ENCODE results near the gene ITM2C.
A peak's percentile ranks its signal among the peaks of the same experiment; 100 is the strongest.

Gene ITM2C

DNA sequence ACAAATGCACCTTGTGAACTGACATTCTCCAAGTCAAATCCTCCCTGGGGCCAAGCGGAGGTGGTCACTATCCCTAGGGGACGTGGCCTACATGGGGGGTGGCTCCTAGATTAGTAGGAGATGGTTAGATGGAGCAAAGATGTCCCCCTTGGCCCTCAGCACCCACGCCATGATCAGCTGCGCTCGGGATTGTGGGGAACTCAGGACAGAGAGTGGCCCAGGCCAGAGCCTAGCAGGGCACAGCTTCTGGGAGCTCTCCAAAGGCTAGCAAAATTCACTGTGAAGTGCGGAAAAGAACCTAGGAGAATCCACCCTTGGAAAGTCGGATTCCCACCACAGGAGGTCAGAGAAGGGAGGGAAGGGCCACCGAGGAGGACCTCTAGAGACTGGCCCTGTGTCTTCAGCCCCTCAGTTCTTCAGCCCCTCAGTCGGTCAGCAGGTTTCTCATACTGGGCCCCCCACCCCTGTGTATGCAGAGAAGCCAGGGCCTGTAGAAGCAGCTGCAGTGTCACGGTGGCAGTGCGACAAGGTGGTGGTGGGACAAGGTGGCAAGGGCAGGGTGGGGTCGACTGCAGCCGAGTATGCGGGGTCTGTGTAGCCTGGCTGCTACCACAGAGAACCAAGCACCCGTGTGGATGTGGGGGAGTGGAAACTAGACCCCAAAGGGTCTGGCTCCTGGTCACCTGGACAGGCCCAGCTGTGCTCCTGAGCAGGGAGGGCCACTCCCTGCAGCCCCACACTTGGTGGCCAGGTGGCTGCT is 41.9 kb downstream of the ITM2C start:
- DNase-seq, result no peak

DNA sequence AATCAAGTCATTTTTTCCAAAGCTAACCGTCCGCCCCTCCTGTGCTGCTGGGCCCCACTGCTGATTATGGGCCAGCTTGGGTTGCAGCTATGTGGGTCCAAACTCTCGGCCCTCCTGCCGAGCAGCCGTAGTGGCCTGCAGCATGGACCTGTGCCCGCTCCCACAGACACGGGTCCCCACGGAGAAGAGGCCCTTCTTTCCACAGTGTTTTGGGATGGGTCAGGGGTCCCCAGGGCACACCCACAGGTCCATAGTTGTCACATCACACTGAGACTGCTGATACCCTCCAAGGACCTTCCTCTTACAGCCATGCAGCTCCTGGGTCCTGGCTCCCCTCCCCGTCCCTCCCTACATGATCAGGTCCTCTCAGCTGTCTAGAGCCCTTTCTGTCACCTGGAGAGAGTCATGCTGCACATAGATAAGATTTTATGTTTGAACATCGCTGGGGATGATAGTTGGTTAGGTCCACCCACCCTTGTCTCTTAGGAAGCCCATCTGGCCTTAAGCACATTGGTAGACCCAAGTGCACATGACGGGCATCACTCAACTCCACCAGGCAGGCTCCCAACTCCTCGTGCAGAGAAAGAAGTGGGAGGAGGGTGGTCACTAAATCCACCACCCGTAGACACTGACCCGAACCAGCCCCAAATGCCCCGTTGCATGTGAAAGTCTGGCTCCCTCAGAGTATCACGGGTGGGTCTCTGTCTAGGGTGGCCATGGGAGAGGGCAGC is 42.8 kb downstream of the ITM2C start:
- no peak for DNase-seq

DNA sequence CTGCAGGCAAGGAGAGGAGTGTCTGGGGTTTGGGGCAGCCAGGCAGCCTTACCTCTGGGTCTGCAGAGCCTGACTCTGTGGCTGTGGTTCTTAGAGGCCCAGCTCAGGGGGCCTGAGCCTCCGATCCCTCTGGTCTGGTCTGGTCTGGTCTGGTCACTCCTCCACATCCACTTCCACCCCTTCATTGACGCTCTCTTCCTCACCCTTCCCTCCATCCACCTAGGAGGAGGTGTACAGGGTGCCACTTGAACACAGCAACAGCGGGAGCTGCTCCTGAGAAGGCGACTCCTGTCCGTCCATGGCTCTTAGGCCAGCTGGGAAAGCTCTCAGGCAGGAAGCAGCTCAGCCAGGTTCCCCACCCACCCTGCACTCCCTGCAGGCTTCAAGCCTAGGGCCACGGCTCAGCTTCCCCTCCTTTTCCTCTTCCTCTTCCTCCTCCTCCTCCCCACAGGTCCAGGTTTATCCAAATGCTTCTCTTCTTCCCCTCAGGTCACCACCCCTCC is 43.4 kb downstream of the ITM2C start:
- no peak for DNase-seq

DNA sequence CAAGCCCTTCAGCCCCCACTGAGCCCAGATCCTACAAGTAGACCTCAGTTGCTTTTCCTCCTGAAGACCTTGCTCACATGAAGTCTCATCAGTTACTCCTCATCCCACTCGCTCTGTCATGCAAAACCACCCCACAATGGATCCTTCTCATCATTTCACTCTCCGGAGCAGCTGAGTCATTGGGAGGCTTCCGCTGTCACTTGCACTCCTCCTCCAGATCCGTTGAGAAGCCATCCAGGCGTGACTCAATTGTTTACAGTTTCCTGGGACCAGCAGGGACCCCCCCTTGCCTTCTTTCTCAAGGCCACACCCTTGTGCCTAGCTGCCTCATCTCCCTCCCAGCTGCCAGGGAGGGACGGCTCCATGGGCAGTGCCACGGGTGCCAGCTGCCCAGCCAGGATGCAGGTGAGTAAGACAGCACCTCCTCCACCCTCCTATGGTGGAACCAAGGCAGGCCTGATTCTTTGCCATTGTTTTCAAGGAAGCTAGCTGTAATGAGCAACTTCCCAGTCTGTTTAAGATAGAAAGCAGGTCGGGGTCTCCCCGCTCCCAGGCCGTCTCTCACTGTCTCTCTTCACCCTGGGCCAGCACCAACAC is 44.0 kb downstream of the ITM2C start:
- DNase-seq, result peak in 9 of 58 donors; percentile 12 to 44 (median 23)

DNA sequence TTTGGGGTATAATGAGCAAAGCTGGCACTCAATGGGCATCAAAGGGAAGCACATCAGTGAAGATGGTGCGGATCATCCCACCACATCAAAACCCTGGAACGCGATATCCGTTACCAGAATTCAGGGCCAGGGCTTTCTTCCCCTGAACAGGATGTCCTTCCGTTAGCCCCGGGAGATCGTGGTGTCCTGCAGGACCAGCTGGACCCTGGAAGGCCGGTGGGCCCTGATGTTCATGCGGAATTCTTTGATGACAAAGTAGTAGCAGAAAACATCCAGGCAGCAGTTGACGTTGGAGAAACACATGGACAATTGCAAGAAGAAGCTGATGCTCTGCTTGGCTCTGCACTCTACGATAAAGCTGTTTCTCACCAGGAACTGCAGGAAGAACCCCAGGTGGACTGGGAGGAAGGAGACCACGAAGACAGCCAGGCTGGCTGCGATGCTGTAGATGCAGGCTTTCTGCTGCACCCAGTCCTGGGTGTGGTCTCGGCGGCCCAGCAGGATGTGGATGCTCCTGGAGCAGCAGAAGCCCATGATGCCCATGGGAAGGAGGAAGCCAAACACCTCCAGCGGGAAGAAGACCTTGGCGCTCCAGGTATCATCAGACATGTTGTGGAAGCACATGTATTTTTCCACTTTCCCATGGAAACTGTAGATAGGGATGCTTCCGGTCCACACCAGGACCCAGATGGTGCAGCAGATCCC is 45.3 kb downstream of the ITM2C start:
- no peak for DNase-seq

DNA sequence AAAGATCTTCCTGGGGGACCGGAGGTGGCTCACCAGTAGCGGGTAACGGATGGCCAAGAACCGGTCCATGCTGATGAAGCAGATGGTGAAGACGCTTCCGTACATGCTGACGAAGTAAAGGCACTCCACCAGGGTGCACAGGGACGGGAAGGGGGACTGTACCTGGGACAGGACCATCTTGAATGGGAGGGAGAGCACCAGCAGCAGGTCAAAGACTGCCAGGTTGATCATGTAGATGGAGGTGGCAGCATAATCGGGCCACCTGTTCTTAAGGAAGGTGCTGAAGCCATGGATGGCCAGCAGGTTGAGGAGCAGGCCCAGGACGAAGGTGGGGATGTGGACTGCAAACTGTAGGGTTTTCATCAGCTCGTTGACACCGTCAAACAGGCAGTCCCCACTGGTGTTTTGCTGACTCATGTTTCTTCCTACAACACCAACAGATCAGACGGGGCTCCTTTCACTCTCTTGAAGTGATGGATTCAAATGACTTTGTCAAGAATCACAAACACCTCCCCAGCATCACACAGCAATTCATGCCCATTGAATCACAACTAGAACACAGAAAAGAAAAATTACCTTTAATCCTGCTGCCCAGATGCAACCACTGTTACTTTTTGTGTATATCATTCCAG is 45.9 kb downstream of the ITM2C start:
- no peak for DNase-seq

DNA sequence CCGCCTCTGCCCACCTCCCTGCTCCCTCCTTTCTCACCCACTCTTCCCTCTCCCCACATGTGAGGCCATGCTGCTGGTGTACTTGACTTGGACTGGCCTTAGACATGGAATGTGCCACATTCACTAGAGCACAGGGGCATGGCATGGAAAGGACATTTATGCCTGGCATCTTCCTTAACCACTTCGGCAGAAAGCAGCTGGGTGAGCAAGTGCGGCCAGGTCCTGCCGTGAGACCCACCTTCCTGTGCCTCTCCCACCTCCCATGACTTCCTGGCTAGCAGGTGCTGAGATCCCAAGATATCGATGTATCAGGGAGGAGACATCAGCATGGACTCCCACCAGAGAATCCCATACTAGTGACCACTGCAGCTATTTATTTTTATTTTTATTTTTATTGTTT is 47.3 kb downstream of the ITM2C start:
- no peak for DNase-seq

DNA sequence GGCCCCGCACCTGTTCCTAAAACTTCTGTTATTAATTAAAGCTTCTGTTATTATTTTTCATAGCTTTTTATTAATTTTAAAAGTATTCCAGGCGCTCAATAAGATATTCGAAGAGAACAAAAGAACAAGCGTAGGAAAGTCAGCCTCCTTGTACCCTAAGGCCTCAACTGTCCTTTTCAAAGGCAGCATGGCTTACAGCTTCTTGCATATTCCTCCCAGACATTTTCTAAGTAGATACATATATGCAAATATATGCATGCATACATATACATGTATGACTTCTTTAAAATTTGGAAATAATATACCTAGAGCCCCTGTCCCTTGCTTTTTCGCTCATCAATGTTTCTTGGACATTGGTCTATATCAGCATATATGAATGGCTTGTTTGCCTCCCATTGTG is 48.0 kb downstream of the ITM2C start:
- no peak for DNase-seq

DNA sequence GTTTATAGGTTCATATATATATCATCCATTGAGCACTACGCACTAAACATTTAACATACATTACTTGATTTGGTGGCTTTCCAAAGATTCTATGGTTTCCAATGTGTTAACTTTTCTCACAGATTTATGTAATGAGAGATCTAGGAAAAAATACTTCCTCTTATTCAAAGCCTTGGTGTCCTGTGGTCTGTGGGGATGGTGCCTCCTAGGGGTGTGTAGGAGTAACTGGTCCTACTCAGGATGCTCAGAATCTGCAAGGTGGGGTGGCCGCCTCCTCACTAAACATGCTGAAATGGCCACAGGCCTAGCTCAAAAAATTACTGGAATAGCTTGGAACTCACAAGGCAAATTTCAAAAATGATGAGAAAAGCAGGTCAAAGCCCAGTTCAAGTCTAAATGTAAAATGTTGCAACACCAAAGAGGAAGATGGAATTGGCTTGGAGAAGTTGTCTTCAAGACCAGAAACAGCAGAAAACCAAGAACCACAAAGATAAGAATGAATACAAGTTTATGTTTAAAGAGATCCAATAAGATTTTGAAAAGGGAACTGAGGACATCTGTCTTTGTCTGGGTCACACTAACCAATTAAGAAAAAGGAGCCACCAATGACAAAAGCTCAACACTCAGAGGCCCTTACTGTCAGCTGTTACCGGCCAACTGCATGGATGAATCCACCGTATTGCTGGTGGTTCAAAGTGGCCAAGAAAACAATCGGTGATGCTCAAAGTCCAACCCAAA is 48.8 kb downstream of the ITM2C start:
- DNase-seq, result peak in 15 of 58 donors; percentile 8 to 46 (median 18)

DNA sequence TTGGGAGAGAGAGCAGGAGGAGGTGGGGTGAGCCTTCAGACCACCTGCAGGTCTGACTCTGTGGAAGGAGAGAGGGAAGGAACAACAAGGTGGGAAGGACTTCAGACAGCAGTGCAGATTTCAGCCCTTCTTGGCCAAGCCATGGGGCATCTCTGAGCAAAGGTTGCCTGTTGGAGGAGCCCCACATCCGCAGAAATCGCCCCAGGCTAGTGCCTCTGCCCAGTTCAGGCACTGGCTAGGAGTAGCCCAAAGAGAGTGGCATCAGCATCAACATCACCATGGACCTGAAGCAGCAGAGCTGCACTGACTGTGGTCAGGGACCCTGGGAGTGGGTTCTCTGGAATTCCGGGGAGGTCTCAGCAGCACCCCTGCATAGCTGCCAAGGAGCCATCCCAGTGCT is 50.1 kb downstream of the ITM2C start:
- no peak for DNase-seq

DNA sequence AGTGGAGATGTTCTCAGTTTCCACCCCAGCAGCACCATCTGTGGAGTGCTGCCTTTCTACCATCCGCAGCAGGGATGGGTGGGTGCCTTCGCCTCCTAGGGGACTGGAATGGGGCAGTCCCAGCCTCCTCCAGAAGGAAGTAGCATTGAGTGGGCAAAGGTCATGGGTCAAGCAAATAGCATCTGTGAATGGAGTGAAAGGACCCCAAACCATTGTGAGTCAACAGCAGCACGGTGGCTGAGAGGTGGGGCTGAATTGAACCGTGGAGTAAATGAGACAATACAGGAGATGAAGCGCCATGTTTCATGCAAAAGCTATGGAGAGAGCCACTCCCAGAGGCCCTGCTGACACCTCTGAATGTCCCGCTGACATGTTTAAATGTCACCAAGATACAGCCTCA is 50.6 kb downstream of the ITM2C start:
- DNase-seq, result no peak

DNA sequence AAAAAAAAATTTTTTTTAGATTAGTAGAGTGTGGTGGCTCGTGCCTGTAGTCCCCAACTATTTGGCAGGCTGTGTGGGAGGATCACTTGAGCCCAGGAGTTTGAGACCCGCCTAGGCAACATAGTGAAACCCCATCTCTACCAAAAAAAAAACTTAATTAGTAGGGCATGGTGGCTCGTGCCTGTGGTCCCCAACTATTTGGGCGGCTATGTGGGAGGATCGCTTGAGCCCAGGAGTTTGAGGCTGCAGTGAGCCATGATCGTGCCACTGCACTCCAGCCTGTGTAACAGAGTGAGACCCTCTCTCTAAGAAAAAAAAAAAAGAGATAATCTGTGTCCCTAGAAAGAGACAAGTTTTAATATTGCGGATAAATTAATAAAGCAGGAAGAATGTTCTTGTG is 51.5 kb downstream of the ITM2C start:
- no peak for DNase-seq

DNA sequence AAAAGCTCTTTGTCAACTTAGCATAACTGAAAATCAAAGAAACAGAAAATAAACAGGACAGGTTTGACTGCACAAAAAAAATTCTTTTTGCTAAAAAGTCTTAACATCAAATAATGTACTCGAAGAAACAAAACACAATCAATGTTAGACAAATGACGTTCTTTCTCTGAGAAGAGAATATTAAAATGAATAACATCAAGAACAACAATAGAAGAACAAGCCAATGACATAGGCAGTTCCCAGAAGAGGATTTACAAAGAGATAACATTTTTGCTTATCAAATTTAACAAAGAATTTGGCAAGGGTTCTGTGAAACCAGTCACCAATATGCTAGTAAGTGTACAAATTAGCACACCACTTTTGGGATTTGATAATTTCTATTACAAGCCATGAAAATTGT is 54.5 kb downstream of the ITM2C start:
- no peak for DNase-seq

DNA sequence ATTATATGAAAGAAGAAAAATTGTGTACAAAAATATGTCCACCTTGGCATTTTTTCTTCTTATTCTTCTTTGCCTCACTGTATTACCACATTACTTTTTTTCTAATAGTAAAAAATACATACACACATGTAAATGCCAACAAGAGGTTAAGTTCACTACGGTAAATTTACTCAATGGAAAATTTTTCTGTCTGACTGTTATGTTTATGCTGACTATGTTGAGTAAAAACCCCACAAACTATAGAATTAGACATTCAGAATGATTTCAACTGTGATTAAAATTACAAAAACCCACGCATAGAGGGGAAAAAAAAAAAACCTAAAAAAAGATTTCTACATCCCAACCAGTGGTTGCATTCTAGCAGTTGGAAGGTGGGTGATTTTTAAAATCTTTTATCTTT is 54.9 kb downstream of the ITM2C start:
- no peak for DNase-seq

DNA sequence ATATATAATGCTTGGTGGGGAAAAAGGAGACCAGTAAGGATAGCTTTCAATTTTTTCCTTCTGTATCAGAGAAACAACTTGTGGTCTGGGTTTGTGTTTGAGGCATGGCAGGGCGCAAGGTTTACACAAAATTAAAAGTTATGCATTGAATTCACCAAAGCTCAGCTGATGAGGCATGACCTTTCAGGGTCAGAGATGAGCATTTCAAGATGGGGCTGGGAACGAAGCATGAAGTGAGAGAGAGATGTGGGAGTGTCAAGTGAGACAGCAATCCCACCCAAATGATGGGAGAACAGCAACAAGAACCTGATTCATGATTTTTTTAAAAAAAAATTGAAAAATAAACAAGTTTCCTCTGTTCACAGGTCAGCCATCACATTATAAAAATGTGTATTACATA is 55.4 kb downstream of the ITM2C start:
- no peak for DNase-seq

DNA sequence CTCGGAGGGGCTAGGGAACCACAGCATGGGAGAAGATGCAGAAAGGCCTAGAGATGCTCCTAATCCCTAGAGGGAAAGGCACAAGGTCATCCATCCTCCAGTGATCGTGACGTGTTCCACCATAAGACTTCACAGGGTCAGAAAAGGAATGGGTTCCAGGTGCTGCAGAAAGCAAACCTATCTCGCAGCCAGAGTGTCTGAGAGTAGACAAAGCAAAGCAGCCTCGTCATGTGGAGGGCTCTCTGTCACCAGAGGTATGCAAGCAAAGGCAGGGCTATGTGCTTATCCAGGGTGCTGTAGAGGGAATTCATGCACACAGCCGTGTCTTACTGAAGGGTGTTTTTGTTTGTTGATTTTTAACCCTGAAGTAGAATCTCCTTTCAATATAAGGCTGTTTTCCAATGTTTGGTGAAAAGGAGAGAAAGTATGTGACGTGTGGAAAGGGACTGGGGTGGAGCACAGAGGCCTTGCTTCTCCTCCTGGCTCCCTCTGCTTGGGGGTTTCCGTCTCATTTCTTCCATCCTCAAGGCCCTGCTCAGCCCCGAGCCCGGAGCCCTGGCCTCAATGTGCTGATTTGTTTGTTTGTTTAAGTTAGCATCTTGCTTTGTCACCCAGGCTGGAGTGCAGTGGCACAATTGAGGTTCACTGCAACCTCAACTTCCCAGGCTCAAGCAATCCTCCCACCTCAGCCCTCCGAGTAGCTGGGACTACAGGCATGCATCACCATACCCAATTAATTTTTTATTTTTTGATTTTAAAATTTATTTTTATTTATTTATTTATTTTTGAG is 57.3 kb downstream of the ITM2C start:
- no peak for DNase-seq

DNA sequence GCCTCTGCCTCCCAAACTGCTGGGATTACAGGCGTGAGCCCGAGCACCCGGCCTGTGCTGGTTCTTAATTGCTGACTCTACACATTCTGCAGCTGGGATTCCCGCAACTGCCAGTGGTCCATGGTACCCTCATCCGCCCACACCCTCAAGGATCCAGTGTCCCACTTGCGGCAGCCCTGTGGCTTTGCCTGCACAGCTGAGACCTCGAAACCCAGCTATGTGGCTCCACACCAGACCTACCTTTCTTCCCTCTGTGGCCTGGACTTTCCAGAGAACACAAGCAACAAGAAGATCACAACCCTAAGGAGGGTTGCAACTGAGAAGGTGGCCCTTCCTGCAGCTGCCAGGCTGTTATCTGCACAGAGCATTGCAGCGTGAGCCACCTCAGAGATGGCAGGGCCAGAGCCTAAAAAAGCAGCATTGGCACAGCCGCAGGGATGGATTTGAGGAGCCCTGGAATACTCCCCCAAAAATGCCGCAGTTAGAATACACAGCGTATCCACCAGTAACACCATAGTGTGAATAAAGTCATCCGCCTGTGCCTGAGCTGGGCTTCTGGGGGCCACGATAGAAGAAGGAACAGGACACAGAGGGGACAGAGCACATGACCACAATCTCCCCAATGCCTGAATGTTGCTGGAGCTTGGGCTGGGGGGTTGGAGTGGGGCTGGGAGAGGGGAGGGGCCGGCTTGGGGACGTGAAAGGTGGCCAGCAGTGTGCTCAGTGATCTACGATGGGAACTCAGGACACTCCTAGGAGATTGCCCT is 58.4 kb downstream of the ITM2C start:
- DNase-seq, result no peak

DNA sequence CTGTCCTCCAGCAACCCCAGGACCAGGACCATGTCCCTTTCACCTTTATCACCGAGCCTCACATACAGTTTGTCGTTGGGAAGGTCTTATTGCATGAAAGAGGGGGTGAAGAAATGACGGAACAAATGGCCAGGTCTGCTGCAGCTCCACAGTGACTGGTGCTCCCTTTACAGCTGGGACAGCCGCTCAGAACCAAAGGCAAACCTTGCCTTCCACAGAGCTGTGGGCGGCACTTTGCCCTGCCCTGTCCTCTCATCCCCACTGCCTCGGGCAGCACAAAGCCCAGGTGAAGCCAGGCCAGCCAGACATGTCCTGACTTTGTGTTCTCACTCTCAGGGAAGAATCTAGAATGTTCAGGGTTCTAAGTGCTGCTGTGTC is 59.3 kb downstream of the ITM2C start:
- DNase-seq, result no peak
